Measurements from ENCODE around the gene MPP2.
"Not testable (repeated sequence)": the region's sequence is repeated elsewhere in the genome, so short reads cannot be mapped to it uniquely, and the experiment has no call there.

The MPP2 gene

GRCh38 chr17:43873815-43874214, 33.5 kb downstream of the MPP2 start:
- DNase-seq, result no peak

- DNase-seq, result no peak
These were observed 34.2 kb downstream of the MPP2 start for GRCh38 chr17:43873091-43873490.

- no peak for DNase-seq
These were observed 35.2 kb downstream of the MPP2 start for GRCh38 chr17:43871946-43872690.

GRCh38 chr17:43869031-43869430, 38.3 kb downstream of the MPP2 start:
- not testable (repeated sequence) for DNase-seq

GRCh38 chr17:43868226-43868994, 38.9 kb downstream of the MPP2 start:
- no peak for DNase-seq

- DNase-seq, result no peak
These were observed 43.0 kb downstream of the MPP2 start for GRCh38 chr17:43864161-43864984.

- DNase-seq, result no peak
These were observed 45.4 kb downstream of the MPP2 start for GRCh38 chr17:43861960-43862359.

- no peak for DNase-seq
These were observed 46.3 kb downstream of the MPP2 start for GRCh38 chr17:43860927-43861622.

GRCh38 chr17:43860077-43860725, 47.1 kb downstream of the MPP2 start:
- no peak for DNase-seq

GRCh38 chr17:43857957-43858600, 49.3 kb downstream of the MPP2 start:
- DNase-seq, result no peak

GRCh38 chr17:43857141-43857540, 50.2 kb downstream of the MPP2 start:
- DNase-seq, result no peak

- no peak for DNase-seq
These were observed 51.2 kb downstream of the MPP2 start for GRCh38 chr17:43856141-43856540.

- no peak for DNase-seq
These were observed 52.3 kb downstream of the MPP2 start for GRCh38 chr17:43855061-43855460.

- DNase-seq, result no peak
These were observed 52.8 kb downstream of the MPP2 start for GRCh38 chr17:43854498-43854897.

- no peak for DNase-seq
These were observed 53.8 kb downstream of the MPP2 start for GRCh38 chr17:43853546-43853945.

- DNase-seq, result no peak
These were observed 54.8 kb downstream of the MPP2 start for GRCh38 chr17:43852571-43852970.

- DNase-seq, result no peak
These were observed 58.2 kb downstream of the MPP2 start for GRCh38 chr17:43849116-43849515.

- no peak for DNase-seq
These were observed 58.7 kb downstream of the MPP2 start for GRCh38 chr17:43848601-43849000.

- no peak for DNase-seq
These were observed 60.4 kb downstream of the MPP2 start, which contains the start of gene CD300LG for GRCh38 chr17:43846963-43847371. TSS of gene CD300LG (plus strand) at chr17:43847176. CDS start at chr17:43847217, 41 bp downstream.

GRCh38 chr17:43846221-43846712, 61.1 kb downstream of the MPP2 start:
- DNase-seq, result peak; percentile 62

- no peak for DNase-seq
These were observed 61.6 kb downstream of the MPP2 start for GRCh38 chr17:43845766-43846165.

Measured in activated CD4-positive, alpha-beta T cell treated with anti-CD3 and anti-CD28 coated beads for 1 hour (primary cell).